ENCODE measurements around the gene OXCT1.

Gene OXCT1

GRCh38 chr5:41869724-41870626 is at the start of gene OXCT1:
TSS of gene OXCT1 (minus strand) at chr5:41870425. CDS start at chr5:41870358, 67 bp downstream.
- DNase-seq, result peak; percentile 95

GRCh38 chr5:41918105-41918504 is 47.9 kb upstream of the OXCT1 start:
- DNase-seq, result no peak

GRCh38 chr5:41908374-41909079 is 38.3 kb upstream of the OXCT1 start:
- no peak for DNase-seq

GRCh38 chr5:41906151-41906550 is 35.9 kb upstream of the OXCT1 start:
- no peak for DNase-seq

- DNase-seq, result peak; percentile 98
Measured at GRCh38 chr5:41903892-41904799, 33.9 kb upstream of the OXCT1 start, which contains the start of gene RIMOC1. TSS of gene RIMOC1 (plus strand) at chr5:41904344. CDS start at chr5:41904368, 24 bp downstream.

- no peak for DNase-seq
Measured at GRCh38 chr5:41903382-41903891, 33.2 kb upstream of the OXCT1 start.

GRCh38 chr5:41896230-41896629 is 26.0 kb upstream of the OXCT1 start:
- DNase-seq, result no peak

- DNase-seq, result no peak
Measured at GRCh38 chr5:41893074-41893851, 23.0 kb upstream of the OXCT1 start.

GRCh38 chr5:41892031-41892430 is 21.8 kb upstream of the OXCT1 start:
- no peak for DNase-seq

- DNase-seq, result no peak
Measured at GRCh38 chr5:41891066-41891707, 21.0 kb upstream of the OXCT1 start.

- DNase-seq, result no peak
Measured at GRCh38 chr5:41885286-41885685, 15.1 kb upstream of the OXCT1 start.

- no peak for DNase-seq
Measured at GRCh38 chr5:41883936-41884335, 13.7 kb upstream of the OXCT1 start.

- no peak for DNase-seq
Measured at GRCh38 chr5:41883243-41883642, 13.0 kb upstream of the OXCT1 start.

GRCh38 chr5:41882765-41883164 is 12.5 kb upstream of the OXCT1 start:
- no peak for DNase-seq

GRCh38 chr5:41878643-41879478 is 8.6 kb upstream of the OXCT1 start:
- no peak for DNase-seq

- DNase-seq, result no peak
Measured at GRCh38 chr5:41878173-41878572, 7.9 kb upstream of the OXCT1 start.

- DNase-seq, result no peak
Measured at GRCh38 chr5:41877408-41877807, 7.2 kb upstream of the OXCT1 start.

GRCh38 chr5:41876678-41877077 is 6.5 kb upstream of the OXCT1 start:
- no peak for DNase-seq

GRCh38 chr5:41875121-41875520 is 4.9 kb upstream of the OXCT1 start:
- DNase-seq, result no peak

GRCh38 chr5:41874512-41875060 is 4.4 kb upstream of the OXCT1 start:
- DNase-seq, result no peak
